ENCODE measurements around the gene MBLAC1. TPM values are rescaled to one million over a fixed set of nuclear protein-coding genes. Genes with fewer than 3 reads are reported as not detected.
"Not testable (repeated sequence)": the region's sequence is repeated elsewhere in the genome, so short reads cannot be mapped to it uniquely, and the experiment has no call there.

Gene MBLAC1
- total RNA-seq, 2 donors from 2014 or later, result 2.7 to 3.9 TPM

GRCh38 chr7:100119072-100119969 is 7.4 kb upstream of the MBLAC1 start, which contains the start of the genes CNPY4 and TAF6:
CNPY4 (plus strand) TSS chr7:100119634; CDS start chr7:100119745, 111 bp downstream.
TAF6 (minus strand) TSS chr7:100119358; CDS start chr7:100114209, 5,149 bp downstream.
- DNase-seq (peak; percentile 95), ATAC-seq (peak; percentile 86)
- intact Hi-C loops (cut with DNase I, micrococcal nuclease), result no loop called here

DNA sequence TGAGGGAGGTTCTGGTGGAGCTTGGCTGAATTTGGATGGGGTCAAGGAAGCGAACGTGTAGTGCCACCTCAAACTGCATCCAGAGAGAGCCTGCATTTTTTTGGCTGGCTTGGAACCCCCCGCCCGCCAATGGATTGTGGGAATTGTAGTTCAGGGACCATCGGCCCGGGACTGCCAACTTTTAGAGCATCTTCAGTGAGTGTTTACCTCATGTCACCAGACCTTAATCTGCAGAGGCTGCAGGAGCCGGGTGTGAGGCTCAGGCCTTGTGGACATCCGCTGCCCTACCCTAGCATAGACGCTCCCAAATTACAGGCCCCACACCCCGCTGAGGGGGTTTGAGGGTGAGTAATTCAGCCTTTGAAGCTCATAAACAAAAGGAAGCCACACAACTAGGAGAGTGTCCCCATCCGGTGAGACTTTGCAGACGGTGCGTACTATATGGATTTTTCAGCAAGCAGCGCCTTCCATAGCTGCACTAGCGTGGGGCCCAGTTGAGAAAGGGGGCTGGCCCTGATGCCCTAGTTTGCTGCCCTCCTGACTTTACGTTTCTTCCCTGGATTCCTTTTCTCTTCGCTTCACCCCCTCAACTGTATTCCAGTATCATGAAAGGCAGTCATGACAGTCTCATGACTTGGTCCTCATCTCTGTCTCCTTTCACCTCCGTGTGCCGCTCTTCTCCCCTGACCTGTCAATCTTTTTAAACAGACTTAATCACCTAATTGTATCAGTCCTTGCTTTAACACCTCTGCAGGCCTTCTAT is 6.6 kb upstream of the MBLAC1 start:
- peak; percentile 57 to 58 for DNase-seq
- intact Hi-C loops (cut with DNase I, micrococcal nuclease), result no loop called here
- ATAC-seq, result peak; percentile 9

DNA sequence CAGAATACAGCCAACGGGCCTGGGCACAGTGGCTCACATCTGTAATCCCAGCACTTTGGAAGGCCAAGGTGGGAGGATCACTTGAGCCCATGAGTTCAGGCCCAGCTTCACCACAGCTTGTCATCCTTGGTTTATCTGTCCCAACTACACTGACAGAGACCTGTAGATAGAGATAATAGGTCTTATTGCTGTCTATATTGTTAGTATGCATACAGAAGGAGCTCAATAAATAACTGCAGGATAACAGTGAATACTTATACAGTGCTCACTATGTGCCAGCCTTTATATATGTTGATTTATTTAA is 6.1 kb upstream of the MBLAC1 start:
- ATAC-seq (no peak), DNase-seq (no peak)
- intact Hi-C loops (cut with DNase I, micrococcal nuclease), result no loop called here

GRCh38 chr7:100122067-100122466 is 4.7 kb upstream of the MBLAC1 start:
- ATAC-seq (no peak), DNase-seq (no peak)
- intact Hi-C loops (cut with DNase I, micrococcal nuclease), result no loop called here

GRCh38 chr7:100122568-100122967 is 4.2 kb upstream of the MBLAC1 start:
- ATAC-seq (no peak), DNase-seq (no peak)
- intact Hi-C loops (cut with DNase I, micrococcal nuclease), result no loop called here

- DNase-seq (peak; percentile 46 to 58), ATAC-seq (peak; percentile 50)
- intact Hi-C loops (cut with DNase I, micrococcal nuclease), result no loop called here
Observed at GRCh38 chr7:100124301-100125230, 2.2 kb upstream of the MBLAC1 start.

DNA sequence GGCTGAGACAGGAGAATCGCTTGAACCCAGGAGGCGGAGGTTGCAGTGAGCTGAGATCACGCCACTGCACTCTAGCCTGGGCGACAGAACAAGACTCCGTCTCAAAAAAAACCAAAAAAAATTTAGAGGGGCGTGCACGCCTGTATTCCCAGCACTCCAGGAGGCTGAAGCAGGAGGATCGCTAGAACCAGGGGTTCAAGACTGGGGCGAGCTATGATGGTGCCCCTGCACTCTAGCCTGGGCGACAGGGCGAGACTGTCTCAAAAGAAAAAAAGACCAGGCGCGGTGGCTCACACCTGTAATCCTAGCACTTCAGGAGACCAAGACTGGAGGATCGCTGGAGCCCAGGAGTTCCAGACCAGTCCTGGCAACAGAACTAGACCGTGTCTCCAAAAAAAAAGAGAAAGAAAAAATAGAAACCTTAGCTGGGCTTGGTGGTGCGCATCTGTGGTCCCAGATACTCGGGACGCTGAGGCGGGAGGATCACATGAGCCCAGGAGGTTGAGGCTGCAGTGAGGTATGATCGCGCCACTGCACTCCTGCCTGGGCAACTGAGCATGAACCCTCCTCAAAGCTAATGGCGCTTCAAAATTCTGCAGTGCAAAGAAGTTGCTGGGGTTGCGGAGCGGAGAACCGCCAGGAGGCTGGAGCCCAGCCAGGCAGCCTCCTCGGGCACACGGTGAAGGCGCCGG is 382 bp upstream of the MBLAC1 start:
- intact Hi-C loops (cut with DNase I, micrococcal nuclease), result no loop called here
- no peak for DNase-seq
- peak; percentile 27 for ATAC-seq

DNA sequence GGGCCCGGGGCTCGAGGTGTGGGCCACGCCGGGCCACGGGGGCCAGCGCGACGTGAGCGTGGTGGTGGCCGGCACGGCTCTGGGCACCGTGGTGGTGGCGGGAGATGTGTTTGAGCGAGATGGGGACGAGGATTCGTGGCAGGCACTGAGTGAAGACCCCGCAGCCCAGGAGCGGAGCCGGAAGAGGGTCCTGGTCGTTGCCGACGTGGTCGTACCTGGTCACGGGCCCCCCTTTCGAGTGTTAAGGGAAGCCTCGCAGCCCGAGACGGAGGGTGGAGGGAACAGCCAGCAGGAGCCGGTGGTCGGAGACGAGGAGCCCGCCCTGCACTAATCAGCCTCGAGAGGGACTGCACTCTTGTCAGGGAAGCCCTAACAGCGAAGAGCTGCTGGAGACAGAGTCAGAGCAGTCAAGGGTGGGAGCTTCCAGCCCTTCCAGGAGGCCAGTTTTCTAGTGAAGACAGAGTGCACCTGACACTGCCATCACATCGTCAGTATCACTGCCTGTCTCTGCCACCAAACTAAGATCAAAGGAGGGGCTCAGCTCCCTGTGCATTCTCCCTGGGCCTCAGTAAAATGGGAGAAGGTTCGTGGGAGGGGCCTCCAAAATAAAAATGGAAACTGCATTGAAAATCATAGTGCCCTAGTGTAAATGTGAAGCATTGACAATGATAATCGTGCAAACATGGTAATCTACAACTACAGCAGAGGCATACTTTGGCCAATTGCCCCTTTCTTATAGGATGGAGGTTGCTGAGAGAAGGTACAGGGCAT is 1.3 kb downstream of the MBLAC1 start:
- intact Hi-C loops (cut with DNase I, micrococcal nuclease), result no loop called here
- DNase-seq, result peak; percentile 46 to 50
- ATAC-seq, result no peak

- no peak for DNase-seq
- no peak for ATAC-seq
- intact Hi-C loops (cut with DNase I, micrococcal nuclease), result no loop called here
Observed at GRCh38 chr7:100128637-100128963, 1.8 kb downstream of the MBLAC1 start.

DNA sequence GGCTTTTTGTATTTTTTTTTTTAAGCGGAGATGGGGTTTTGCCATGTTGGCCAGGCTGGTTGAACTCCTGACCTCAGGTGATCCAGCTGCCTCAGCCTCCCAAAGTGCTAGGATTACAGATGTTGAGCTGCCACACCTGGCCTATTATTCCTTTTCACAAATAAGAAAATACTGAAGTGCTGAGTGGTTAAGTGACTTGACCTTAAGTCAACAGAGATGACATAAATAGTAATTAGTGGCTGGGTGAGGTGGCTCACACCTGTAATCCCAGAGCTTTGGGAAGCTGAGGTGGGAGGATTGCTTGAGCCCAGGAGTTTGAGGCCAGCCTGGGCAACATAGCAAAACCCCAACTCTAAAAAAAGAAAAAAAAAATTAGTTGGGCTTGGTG is 3.4 kb downstream of the MBLAC1 start:
- not testable (repeated sequence) for ATAC-seq, DNase-seq
- intact Hi-C loops (cut with DNase I, micrococcal nuclease), result loop anchor here in 1 of 2 donors (10.0 kb wide), 1 partner anchor 135 kb away; no protein-coding TSS in a partner anchor

- DNase-seq (peak; percentile 75 to 90), ATAC-seq (peak; percentile 22)
- intact Hi-C loops (cut with DNase I, micrococcal nuclease), result loop anchor here in 1 of 2 donors (10.0 kb wide), 1 partner anchor 136 kb away; no protein-coding TSS in a partner anchor
Observed at GRCh38 chr7:100130608-100131453, 4.1 kb downstream of the MBLAC1 start.

- intact Hi-C loops (cut with DNase I, micrococcal nuclease), result loop anchor here in 1 of 2 donors (2.0 to 10.0 kb wide), 2 partner anchors 85 to 137 kb away; no protein-coding TSS in a partner anchor
- DNase-seq (no peak), ATAC-seq (no peak)
Observed at GRCh38 chr7:100132126-100132525, 5.4 kb downstream of the MBLAC1 start.

DNA sequence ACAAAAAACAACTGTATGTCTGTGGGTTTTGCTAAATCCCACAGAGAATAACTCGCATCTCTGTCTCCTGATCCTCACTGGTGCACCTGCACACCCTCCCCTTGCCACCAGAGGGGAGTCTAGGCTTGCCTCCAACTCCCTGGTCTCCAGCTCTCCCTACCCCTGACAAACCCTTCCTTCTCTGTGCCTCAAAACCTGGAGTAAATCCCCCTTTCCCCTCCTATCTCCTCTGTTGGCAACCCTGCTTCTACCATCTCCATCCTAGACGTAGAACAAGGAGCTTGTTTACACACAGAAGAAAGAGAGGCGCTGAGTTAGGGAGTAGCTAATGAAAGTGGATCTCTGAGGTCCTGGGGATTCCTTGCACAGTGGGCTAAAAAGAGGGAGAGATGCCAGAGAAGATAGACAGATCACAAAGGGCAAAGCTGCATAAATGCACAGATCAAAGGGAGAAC is 6.0 kb downstream of the MBLAC1 start:
- intact Hi-C loops (cut with DNase I, micrococcal nuclease), result loop anchor here in 1 of 2 donors (2.0 to 10.0 kb wide), 2 partner anchors 84 to 138 kb away; no protein-coding TSS in a partner anchor
- DNase-seq (peak; percentile 55 to 73), ATAC-seq (peak; percentile 69)

GRCh38 chr7:100137851-100138760 is 11.3 kb downstream of the MBLAC1 start:
- ATAC-seq (peak; percentile 60), DNase-seq (no peak)
- intact Hi-C loops (cut with DNase I, micrococcal nuclease), result loop anchor here in 1 of 2 donors (10.0 kb wide), 1 partner anchor 143 kb away; no protein-coding TSS in a partner anchor

DNA sequence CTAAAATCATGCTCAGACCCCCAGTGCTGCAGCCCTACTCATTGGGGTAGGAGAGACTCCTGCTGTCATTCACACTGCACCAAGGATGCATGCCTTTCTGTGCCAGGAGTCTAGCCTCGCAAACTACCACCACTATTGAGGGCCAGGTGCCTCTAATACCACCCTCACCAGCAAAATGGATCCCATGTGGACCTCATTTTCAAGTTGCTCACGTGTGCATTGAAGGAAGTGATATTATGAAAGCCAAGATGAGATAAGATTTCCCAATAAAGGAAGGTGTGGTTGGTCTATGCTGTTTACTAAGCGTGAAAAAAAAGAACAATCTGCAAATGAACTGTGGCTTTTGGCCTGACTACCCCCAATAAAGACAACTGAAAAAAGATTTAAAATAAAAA is 14.8 kb downstream of the MBLAC1 start:
- no peak for DNase-seq
- intact Hi-C loops (cut with DNase I, micrococcal nuclease), result no loop called here
- peak; percentile 89 for ATAC-seq
